Astrocyte (in vitro differentiated cells and primary cell): Measurements from ENCODE around the gene SDR42E2. TPM values are rescaled to one million over a fixed set of nuclear protein-coding genes. Genes with fewer than 3 reads are reported as not detected.

ENCODE experiments used
- DNase-seq: peaks from one replicate; pipeline ENCODE4 v3.0.0-alpha.2; 2010; ENCODE audit warnings: low read depth
- FAIRE-seq: peaks from 2 replicates; lab custom pipeline; 2011; peaks lifted over from hg19 to GRCh38; lab: Jason Lieb, UNC
- H2AFZ ChIP-seq: 2 replicates; pipeline ENCODE4 v1.6.0; 2012; ENCODE audit warnings: low read depth, low read length, inconsistent platforms
- H3K27ac ChIP-seq: 2 replicates; pipeline ENCODE4 v1.5.1; 2011; ENCODE audit warnings: low read depth, low read length, inconsistent platforms
- H3K27me3 ChIP-seq: 2 replicates; pipeline ENCODE4 v1.6.0; 2011; ENCODE audit warnings: low read length, inconsistent platforms; ENCODE audit not compliant: insufficient read depth
- H3K36me3 ChIP-seq: 2 replicates; pipeline ENCODE4 v1.5.1; 2011; ENCODE audit warnings: low read length, inconsistent platforms; ENCODE audit not compliant: insufficient read depth
- H3K4me1 ChIP-seq: 2 replicates; pipeline ENCODE4 v1.5.1; 2011; ENCODE audit warnings: low read length, inconsistent platforms; ENCODE audit not compliant: insufficient read depth
- H3K4me2 ChIP-seq: 2 replicates; pipeline ENCODE4 v1.6.0; 2012; ENCODE audit warnings: low read length, inconsistent platforms
- H3K4me3 ChIP-seq: 2 replicates; pipeline ENCODE4 v1.5.1; 2011; ENCODE audit warnings: low read depth, mild to moderate bottlenecking, low read length, inconsistent platforms; ENCODE audit not compliant: insufficient read depth
- H3K79me2 ChIP-seq: 2 replicates; pipeline ENCODE4 v1.6.0; 2012; ENCODE audit warnings: mild to moderate bottlenecking, low read length, inconsistent platforms; ENCODE audit not compliant: insufficient read depth
- H3K9ac ChIP-seq: 2 replicates; pipeline ENCODE4 v1.6.0; 2012; ENCODE audit warnings: mild to moderate bottlenecking, low read length, inconsistent platforms
- H3K9me3 ChIP-seq: 2 replicates; pipeline ENCODE4 v1.5.1; 2012; ENCODE audit warnings: low read depth, mild to moderate bottlenecking, low read length, inconsistent platforms; ENCODE audit not compliant: insufficient read depth
- H4K20me1 ChIP-seq: 2 replicates; pipeline ENCODE4 v1.6.0; 2012; ENCODE audit warnings: low read length, inconsistent platforms; ENCODE audit not compliant: insufficient read depth
- H3K27ac Mint-ChIP-seq: one replicate; pipeline ENCODE4 v1.8.0; 2021; ENCODE audit warnings: mild to moderate bottlenecking, mixed read lengths; ENCODE audit not compliant: unreplicated experiment
- H3K27me3 Mint-ChIP-seq: one replicate; pipeline ENCODE4 v1.8.0; 2021; ENCODE audit warnings: low read depth, mixed read lengths; ENCODE audit not compliant: unreplicated experiment
- H3K36me3 Mint-ChIP-seq: one replicate; pipeline ENCODE4 v1.8.0; 2021; ENCODE audit warnings: low read depth, mixed read lengths; ENCODE audit not compliant: unreplicated experiment
- H3K4me1 Mint-ChIP-seq: one replicate; pipeline ENCODE4 v1.8.0; 2021; ENCODE audit warnings: low read depth, mixed read lengths; ENCODE audit not compliant: unreplicated experiment
- H3K4me3 Mint-ChIP-seq: one replicate; pipeline ENCODE4 v1.8.0; 2021; ENCODE audit warnings: mild to moderate bottlenecking, moderate library complexity, mixed read lengths; ENCODE audit not compliant: unreplicated experiment
- H3K9me3 Mint-ChIP-seq: one replicate; pipeline ENCODE4 v1.8.0; 2021; ENCODE audit warnings: mild to moderate bottlenecking, mixed read lengths; ENCODE audit not compliant: unreplicated experiment
- CTCF ChIP-seq: IDR thresholded peaks from 2 replicates; pipeline ENCODE4 v1.5.1; 2011; ENCODE audit warnings: low read depth, mild to moderate bottlenecking, inconsistent platforms, low read length, moderate library complexity; ENCODE audit not compliant: insufficient read depth
- EZH2 ChIP-seq: IDR thresholded peaks from 2 replicates; pipeline ENCODE4 v1.6.1; 2012; ENCODE audit warnings: mild to moderate bottlenecking, low read length, inconsistent platforms; ENCODE audit not compliant: insufficient read depth
- total RNA-seq: library from RNA; stranded (reverse); gene quantifications from 2 replicates; pipeline ENCODE4 v1.2.1, GENCODE V29; 2021

Gene SDR42E2
- total RNA-seq, 1 donor from 2014 or later, result not detected

GRCh38 chr16:22205577-22206012, 43.3 kb downstream of the SDR42E2 start:
- H3K4me3 Mint-ChIP-seq, result peak overlapping the region; percentile 82
- no peaks in the 10 kb centered on the region for H3K27me3 Mint-ChIP-seq
- H3K4me1 ChIP-seq, result peaks cover 14% of the 10 kb centered on the region
- no peaks in the 10 kb centered on the region for H3K27me3 ChIP-seq
- peaks cover 36% of the 10 kb centered on the region for H4K20me1 ChIP-seq
- no peak for TF ChIP-seq CTCF
- TF ChIP-seq EZH2, result no peak
- H3K9me3 ChIP-seq, result no peaks in the 10 kb centered on the region
- FAIRE-seq, result no peak
- peaks cover 5% of the 10 kb centered on the region for H3K36me3 Mint-ChIP-seq
- H3K9ac ChIP-seq, result peak overlapping the region; percentile 73
- no peaks in the 10 kb centered on the region for H3K9me3 Mint-ChIP-seq
- H2AFZ ChIP-seq, result peak overlapping the region; percentile 85
- peak overlapping the region; percentile 86 for H3K27ac Mint-ChIP-seq
- H3K4me3 ChIP-seq, result peak overlapping the region; percentile 86
- peaks cover 41% of the 10 kb centered on the region for H3K79me2 ChIP-seq
- H3K4me2 ChIP-seq, result peak overlapping the region; percentile 97
- peaks cover 11% of the 10 kb centered on the region for H3K4me1 Mint-ChIP-seq
- peak overlapping the region; percentile 52 for H3K27ac ChIP-seq
- no peak for DNase-seq
- H3K36me3 ChIP-seq, result no peaks in the 10 kb centered on the region

GRCh38 chr16:22206013-22206841, 43.9 kb downstream of the SDR42E2 start, which contains the start of gene EEF2K:
EEF2K (plus strand) TSS chr16:22206278; CDS start chr16:22225730, 19,452 bp downstream.
- no peaks in the 10 kb centered on the region for H3K9me3 ChIP-seq
- Mint-ChIP-seq H3K4me1 (peaks cover 11% of the 10 kb centered on the region), H3K27me3 (no peaks in the 10 kb centered on the region), H3K9me3 (no peaks in the 10 kb centered on the region), H3K4me3 (peak within 1 kb of the TSS; percentile 97), H3K27ac (peak within 1 kb of the TSS; percentile 86), H3K36me3 (peaks cover 8% of the 10 kb centered on the region)
- TF ChIP-seq EZH2 (no peak), CTCF (peak; percentile 38)
- DNase-seq (peak; percentile 92), FAIRE-seq (no peak)
- peaks cover 47% of the 10 kb centered on the region for H3K79me2 ChIP-seq
- H3K4me3 ChIP-seq, result peak within 1 kb of the TSS; percentile 86
- H3K27me3 ChIP-seq, result no peaks in the 10 kb centered on the region
- peaks cover 42% of the 10 kb centered on the region for H4K20me1 ChIP-seq
- no peaks in the 10 kb centered on the region for H3K36me3 ChIP-seq
- H2AFZ ChIP-seq, result peak within 1 kb of the TSS; percentile 85
- H3K27ac ChIP-seq, result peak within 1 kb of the TSS; percentile 52
- H3K9ac ChIP-seq, result peak within 1 kb of the TSS; percentile 73
- H3K4me2 ChIP-seq, result peak within 1 kb of the TSS; percentile 97
- H3K4me1 ChIP-seq, result peaks cover 14% of the 10 kb centered on the region
